ENCODE data around the gene RNF26.

Gene RNF26

GRCh38 chr11:119322921-119323531, 11.3 kb upstream of the RNF26 start:
- H3K4me3 ChIP-seq (ENCODE audit: control insufficient read depth, low read depth, low read length): no peak overlapping the region
- DNase-seq (ENCODE audit: low read depth): no peak
- TF ChIP-seq, protein P1, sequence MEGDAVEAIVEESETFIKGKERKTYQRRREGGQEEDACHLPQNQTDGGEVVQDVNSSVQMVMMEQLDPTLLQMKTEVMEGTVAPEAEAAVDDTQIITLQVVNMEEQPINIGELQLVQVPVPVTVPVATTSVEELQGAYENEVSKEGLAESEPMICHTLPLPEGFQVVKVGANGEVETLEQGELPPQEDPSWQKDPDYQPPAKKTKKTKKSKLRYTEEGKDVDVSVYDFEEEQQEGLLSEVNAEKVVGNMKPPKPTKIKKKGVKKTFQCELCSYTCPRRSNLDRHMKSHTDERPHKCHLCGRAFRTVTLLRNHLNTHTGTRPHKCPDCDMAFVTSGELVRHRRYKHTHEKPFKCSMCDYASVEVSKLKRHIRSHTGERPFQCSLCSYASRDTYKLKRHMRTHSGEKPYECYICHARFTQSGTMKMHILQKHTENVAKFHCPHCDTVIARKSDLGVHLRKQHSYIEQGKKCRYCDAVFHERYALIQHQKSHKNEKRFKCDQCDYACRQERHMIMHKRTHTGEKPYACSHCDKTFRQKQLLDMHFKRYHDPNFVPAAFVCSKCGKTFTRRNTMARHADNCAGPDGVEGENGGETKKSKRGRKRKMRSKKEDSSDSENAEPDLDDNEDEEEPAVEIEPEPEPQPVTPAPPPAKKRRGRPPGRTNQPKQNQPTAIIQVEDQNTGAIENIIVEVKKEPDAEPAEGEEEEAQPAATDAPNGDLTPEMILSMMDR (conservative IDR thresholded peaks at IDR 0.05; ENCODE audit: control insufficient read depth, insufficient read depth, low read depth, low read length): no peak

GRCh38 chr11:119323532-119324033, 10.7 kb upstream of the RNF26 start:
- TF ChIP-seq, protein P1 (conservative IDR thresholded peaks at IDR 0.05; ENCODE audit: control insufficient read depth, insufficient read depth, low read depth, low read length): peak; percentile 83
- peak; percentile 70 for DNase-seq (ENCODE audit: low read depth)
- no peak overlapping the region for H3K4me3 ChIP-seq (ENCODE audit: control insufficient read depth, low read depth, low read length)

DNA sequence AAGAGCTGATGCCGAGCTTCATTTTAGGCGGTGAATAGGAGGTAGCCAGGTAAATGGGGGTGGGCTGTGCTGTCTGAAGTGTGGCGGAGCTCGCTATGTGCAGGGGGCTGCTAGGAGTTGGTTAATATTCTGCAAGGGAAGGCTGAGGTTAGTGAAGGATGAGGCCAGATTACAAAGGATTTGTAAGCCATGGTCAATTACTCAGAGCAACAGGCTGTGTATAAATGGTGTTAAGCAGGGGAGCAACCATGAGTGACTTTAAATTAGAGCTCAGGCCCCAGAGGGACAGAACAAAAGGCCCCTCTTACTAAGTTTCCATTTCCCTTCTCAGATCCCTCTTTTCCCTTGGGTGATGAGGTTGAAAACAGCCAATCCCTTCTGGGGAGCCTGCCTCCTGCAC, 10.1 kb upstream of the RNF26 start:
- no peak for DNase-seq (ENCODE audit: low read depth)
- TF ChIP-seq, protein P1 (conservative IDR thresholded peaks at IDR 0.05; ENCODE audit: control insufficient read depth, insufficient read depth, low read depth, low read length): no peak
- H3K4me3 ChIP-seq (ENCODE audit: control insufficient read depth, low read depth, low read length): no peak overlapping the region

DNA sequence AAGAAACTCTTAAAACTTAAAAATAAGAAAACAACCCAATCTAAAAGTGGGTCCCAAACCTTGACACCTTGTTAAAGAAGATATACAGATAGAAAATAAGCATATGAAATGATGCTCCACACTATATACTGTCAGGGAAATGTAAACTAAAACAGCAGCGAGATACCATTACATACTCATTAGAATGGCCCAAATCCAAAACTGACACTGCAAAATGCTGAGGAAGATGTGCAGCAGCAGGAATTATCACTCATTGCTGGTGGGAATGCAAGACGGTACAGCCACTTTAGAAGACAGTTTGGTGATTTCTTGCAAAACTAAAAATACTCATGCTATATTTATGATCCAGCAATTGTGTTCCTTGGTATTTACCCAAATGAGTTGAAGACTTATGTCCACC, 5.0 kb upstream of the RNF26 start:
- TF ChIP-seq, protein P1 (conservative IDR thresholded peaks at IDR 0.05; ENCODE audit: control insufficient read depth, insufficient read depth, low read depth, low read length): no peak
- H3K4me3 ChIP-seq (ENCODE audit: control insufficient read depth, low read depth, low read length): no peak overlapping the region
- no peak for DNase-seq (ENCODE audit: low read depth)

- DNase-seq (ENCODE audit: low read depth): no peak
- TF ChIP-seq, protein P1 (conservative IDR thresholded peaks at IDR 0.05; ENCODE audit: control insufficient read depth, insufficient read depth, low read depth, low read length): no peak
- no peak overlapping the region for H3K4me3 ChIP-seq (ENCODE audit: control insufficient read depth, low read depth, low read length)
These were observed 4.1 kb upstream of the RNF26 start for GRCh38 chr11:119330237-119330636.

- TF ChIP-seq, protein P1 (conservative IDR thresholded peaks at IDR 0.05; ENCODE audit: control insufficient read depth, insufficient read depth, low read depth, low read length): no peak
- DNase-seq (ENCODE audit: low read depth): no peak
- H3K4me3 ChIP-seq (ENCODE audit: control insufficient read depth, low read depth, low read length): no peak overlapping the region
These were observed 2.1 kb upstream of the RNF26 start for GRCh38 chr11:119332111-119332765.

Data from fibroblast of mammary gland (primary cell).